ENCODE measurements around the gene ALDH3B1. TPM values are rescaled to one million over a fixed set of nuclear protein-coding genes. Genes with fewer than 3 reads are reported as not detected.
A peak's percentile ranks its signal among the peaks of the same experiment; 100 is the strongest.
"Not testable (repeated sequence)": the region's sequence is repeated elsewhere in the genome, so short reads cannot be mapped to it uniquely, and the experiment has no call there.

ALDH3B1 gene, protein sequence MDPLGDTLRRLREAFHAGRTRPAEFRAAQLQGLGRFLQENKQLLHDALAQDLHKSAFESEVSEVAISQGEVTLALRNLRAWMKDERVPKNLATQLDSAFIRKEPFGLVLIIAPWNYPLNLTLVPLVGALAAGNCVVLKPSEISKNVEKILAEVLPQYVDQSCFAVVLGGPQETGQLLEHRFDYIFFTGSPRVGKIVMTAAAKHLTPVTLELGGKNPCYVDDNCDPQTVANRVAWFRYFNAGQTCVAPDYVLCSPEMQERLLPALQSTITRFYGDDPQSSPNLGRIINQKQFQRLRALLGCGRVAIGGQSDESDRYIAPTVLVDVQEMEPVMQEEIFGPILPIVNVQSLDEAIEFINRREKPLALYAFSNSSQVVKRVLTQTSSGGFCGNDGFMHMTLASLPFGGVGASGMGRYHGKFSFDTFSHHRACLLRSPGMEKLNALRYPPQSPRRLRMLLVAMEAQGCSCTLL
- total RNA-seq (1 to 10 TPM; 1.7 to 3.3 (median 2.2) TPM), polyA plus RNA-seq (1 to 10 TPM in 2 of 3 donors, under 1 TPM in 1; 0.83 to 1.8 (median 1.4) TPM)
- long read RNA-seq, donor 1, partial matches to known transcripts = 0 of 1 reads
- long read RNA-seq, donor 1, other reads (novel, unspliced or antisense) = 0 of 1 reads
- long read RNA-seq, donor 2, partial matches to known transcripts = 0 of 1 reads
- long read RNA-seq, donor 2, other reads (novel, unspliced or antisense) = 0 of 1 reads

DNA sequence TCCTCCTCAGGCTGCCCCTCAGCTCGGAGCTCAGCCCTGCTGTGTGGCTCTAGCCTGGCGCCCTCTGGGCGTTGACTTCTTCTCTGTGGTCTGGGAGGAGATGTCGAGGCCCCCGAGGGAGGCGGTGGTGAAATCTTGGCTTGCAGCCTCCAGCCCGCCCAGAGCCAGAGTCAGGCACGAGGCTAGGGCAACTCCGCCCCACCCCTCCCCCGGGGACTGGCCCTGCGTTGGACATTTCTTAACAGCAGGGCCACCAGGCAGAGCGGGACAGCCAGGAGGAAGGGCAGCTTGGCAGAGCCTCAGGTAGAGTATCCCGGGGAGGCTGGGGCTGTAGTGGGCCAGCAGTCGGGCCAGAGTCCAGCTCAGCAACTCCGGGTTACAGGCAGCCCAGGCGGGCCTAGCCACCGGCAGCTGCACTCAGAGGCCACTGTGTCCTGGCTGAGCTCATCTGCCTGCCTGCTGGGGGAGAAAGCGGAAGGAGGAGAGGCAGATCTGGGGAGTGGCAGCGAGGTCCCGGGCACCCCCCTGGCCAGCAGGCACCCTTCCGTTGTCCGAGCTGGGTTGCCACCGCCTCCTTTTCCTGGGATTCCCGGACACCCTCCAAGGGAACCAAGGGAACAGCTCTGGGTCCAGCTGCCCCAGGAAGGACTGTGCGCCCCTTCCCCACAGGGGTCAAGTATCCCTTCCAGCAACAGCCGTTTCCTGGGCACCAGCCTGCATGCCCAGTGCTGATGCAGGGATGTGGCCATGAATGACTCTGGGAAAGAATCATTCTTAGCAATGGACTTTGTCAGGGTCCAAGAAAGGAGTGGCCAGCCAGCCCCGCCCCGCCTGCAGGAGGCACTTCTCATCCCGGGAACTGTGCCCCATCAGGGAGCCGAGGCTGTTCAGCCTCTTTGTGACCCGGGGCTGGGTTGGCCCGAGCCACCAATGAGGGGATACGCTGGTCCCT, at the start of gene ALDH3B1:
ALDH3B1 (plus strand) TSS at position 238 of the 952 bp plus-strand sequence. CDS start 4,971 bp downstream, outside the sequence.
- WGBS, 3 donors = 8 to 22% (median 12%) methylated on average over 33 of the region's 33 CpGs
- DNase-seq (peak; percentile 94 to 96), ATAC-seq (peak; percentile 82 to 92 (median 86))
- no peaks in the 10 kb centered on the region for H3K27me3 ChIP-seq (ENCODE audit: insufficient read depth in 3 of 3, low read length in 2 of 3)
- H3K4me1 ChIP-seq = peaks cover 16% of the 10 kb centered on the region
- intact Hi-C loops (cut with DNase I) = no loop called here
- no peaks in the 10 kb centered on the region for H3K36me3 ChIP-seq (ENCODE audit: insufficient read depth in 1 of 2, low read depth in 1 of 2)
- H3K4me3 ChIP-seq = peak within 1 kb of the TSS; percentile 57
- no peaks in the 10 kb centered on the region for H3K9me3 ChIP-seq
- TF ChIP-seq, protein P1, sequence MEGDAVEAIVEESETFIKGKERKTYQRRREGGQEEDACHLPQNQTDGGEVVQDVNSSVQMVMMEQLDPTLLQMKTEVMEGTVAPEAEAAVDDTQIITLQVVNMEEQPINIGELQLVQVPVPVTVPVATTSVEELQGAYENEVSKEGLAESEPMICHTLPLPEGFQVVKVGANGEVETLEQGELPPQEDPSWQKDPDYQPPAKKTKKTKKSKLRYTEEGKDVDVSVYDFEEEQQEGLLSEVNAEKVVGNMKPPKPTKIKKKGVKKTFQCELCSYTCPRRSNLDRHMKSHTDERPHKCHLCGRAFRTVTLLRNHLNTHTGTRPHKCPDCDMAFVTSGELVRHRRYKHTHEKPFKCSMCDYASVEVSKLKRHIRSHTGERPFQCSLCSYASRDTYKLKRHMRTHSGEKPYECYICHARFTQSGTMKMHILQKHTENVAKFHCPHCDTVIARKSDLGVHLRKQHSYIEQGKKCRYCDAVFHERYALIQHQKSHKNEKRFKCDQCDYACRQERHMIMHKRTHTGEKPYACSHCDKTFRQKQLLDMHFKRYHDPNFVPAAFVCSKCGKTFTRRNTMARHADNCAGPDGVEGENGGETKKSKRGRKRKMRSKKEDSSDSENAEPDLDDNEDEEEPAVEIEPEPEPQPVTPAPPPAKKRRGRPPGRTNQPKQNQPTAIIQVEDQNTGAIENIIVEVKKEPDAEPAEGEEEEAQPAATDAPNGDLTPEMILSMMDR (IDR thresholded peaks at IDR 0.05) = no peak
- peak within 1 kb of the TSS; percentile 81 for H3K27ac ChIP-seq

DNA sequence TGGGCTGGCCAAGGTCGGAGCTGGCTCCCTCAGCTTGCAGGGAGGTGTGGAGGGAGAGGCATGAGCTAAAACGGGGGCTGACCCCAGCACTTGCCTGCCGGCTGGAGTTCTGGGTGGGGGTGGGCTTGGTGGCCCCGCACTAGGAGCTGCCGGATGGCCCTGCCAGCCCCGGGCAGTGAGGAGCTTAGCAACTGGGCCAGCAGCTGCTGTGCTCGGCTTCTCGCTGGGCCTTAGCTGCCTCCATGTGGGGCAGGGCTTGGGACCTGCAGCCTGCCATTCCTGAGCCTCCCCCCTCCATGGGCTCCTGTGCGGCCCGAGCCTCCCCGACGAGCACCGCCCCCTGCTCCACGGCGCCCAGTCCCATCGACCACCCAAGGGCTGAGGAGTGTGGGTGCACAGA, 46.9 kb upstream of the ALDH3B1 start:
- H3K36me3 ChIP-seq (ENCODE audit: insufficient read depth in 1 of 2, low read depth in 1 of 2); H3K4me1 ChIP-seq; H3K27me3 ChIP-seq (ENCODE audit: insufficient read depth in 3 of 3, low read length in 2 of 3); DNase-seq; H3K4me3 ChIP-seq; H3K27ac ChIP-seq; H3K9me3 ChIP-seq; ATAC-seq; intact Hi-C loops (cut with DNase I): not testable (repeated sequence)
- 62 to 75% (median 69%) methylated on average over 7 to 16 of the region's 16 CpGs for WGBS, 3 donors

DNA sequence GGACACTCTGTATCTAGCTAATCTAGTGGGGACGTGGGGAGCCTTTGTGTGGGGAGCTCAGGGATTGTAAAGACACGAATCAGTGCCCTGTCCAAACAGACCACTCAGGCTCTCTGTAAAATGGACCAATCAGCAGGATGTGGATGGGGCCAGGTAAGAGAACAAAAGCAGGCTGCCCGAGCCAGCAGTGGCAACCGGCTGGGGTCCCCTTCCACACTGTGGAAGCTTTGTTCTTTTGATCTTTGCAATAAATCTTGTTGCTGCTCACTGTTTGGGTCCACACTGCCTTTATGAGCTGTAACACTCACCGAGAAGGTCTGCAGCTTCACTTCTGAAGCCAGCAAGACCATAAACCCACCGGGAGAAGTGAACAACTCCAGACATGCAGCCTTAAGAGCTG, 46.2 kb upstream of the ALDH3B1 start:
- H3K36me3 ChIP-seq (ENCODE audit: insufficient read depth in 1 of 2, low read depth in 1 of 2); DNase-seq; H3K27ac ChIP-seq; H3K9me3 ChIP-seq; intact Hi-C loops (cut with DNase I); ATAC-seq; H3K27me3 ChIP-seq (ENCODE audit: insufficient read depth in 3 of 3, low read length in 2 of 3); H3K4me1 ChIP-seq; H3K4me3 ChIP-seq: not testable (repeated sequence)
- 34 to 49% (median 42%) methylated on average over 6 of the region's 6 CpGs for WGBS, 3 donors

DNA sequence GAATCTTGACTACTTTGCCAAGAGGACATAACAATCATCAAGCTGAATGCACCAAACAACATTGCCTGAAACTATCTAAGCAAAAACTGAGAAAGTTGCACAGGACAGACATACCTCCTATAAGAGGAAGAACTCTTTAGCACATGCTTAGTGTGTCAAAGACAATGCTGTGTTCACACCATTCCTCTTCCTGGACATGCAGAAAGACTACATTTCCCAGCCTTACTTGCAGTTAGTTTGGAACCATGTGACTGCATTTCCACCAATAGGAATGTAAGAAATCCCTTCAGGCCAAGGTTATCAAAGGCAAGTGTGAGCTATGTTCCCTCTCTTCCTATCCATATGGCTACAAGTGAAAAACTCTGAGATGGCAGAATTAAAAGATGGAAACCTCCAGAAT, 45.4 kb upstream of the ALDH3B1 start:
- intact Hi-C loops (cut with DNase I); H3K4me3 ChIP-seq; H3K4me1 ChIP-seq; H3K27ac ChIP-seq; H3K9me3 ChIP-seq; H3K36me3 ChIP-seq (ENCODE audit: insufficient read depth in 1 of 2, low read depth in 1 of 2); H3K27me3 ChIP-seq (ENCODE audit: insufficient read depth in 3 of 3, low read length in 2 of 3); DNase-seq; ATAC-seq: not testable (repeated sequence)

DNA sequence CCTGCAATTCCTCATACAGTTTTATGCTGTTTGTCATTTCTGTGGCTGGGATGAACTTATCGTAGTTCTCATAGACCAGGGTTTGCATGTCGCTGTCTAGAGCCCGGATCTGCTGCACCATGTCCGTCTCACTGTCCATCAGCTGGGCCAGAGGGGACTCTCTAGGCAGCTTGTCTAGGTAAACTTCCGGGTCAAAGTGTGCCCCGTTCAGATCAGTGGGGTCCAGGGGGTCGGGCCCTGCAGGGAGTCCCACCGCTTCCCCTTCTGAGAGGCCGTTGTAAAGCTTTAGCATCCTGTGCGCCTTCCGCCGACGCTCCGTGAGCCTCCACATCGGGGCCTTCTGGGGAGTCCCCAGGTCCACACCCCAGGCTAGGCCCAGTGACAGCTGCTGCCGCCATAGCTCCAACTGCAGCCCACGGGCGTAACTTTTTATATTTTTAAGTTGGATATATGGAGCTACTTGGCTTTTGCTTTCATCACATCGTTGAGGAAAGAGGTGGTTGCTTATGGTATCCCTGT, 44.2 kb upstream of the ALDH3B1 start:
- H3K4me3 ChIP-seq; H3K4me1 ChIP-seq; ATAC-seq; intact Hi-C loops (cut with DNase I); DNase-seq; H3K9me3 ChIP-seq; H3K36me3 ChIP-seq (ENCODE audit: insufficient read depth in 1 of 2, low read depth in 1 of 2); H3K27me3 ChIP-seq (ENCODE audit: insufficient read depth in 3 of 3, low read length in 2 of 3); H3K27ac ChIP-seq: not testable (repeated sequence)
- WGBS, 3 donors = 87 to 92% (median 89%) methylated on average over 19 of the region's 19 CpGs

DNA sequence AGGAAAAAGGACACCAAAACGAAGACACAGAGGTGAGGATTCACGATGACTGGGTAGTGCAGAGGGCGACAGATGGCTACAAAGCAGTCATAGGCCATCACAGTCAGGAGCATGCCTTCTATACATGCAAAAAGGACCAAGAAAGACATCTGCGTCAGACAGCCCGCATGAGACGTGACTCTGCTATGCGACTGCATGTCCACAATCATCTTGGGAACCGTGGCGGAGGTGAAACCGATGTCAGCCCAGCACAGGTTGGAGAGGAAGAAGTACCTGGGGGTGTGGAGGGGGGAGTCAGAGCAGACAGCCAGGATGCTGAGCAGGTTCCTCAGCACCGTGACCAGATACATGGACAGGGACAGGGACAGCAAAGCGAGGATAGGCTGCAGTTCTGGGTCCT, 35.4 kb upstream of the ALDH3B1 start:
- WGBS, 3 donors = 79 to 83% (median 82%) methylated on average over 12 of the region's 12 CpGs
- H3K4me3 ChIP-seq; ATAC-seq; intact Hi-C loops (cut with DNase I); H3K36me3 ChIP-seq (ENCODE audit: insufficient read depth in 1 of 2, low read depth in 1 of 2); H3K27me3 ChIP-seq (ENCODE audit: insufficient read depth in 3 of 3, low read length in 2 of 3); H3K27ac ChIP-seq; DNase-seq; H3K9me3 ChIP-seq; H3K4me1 ChIP-seq: not testable (repeated sequence)

DNA sequence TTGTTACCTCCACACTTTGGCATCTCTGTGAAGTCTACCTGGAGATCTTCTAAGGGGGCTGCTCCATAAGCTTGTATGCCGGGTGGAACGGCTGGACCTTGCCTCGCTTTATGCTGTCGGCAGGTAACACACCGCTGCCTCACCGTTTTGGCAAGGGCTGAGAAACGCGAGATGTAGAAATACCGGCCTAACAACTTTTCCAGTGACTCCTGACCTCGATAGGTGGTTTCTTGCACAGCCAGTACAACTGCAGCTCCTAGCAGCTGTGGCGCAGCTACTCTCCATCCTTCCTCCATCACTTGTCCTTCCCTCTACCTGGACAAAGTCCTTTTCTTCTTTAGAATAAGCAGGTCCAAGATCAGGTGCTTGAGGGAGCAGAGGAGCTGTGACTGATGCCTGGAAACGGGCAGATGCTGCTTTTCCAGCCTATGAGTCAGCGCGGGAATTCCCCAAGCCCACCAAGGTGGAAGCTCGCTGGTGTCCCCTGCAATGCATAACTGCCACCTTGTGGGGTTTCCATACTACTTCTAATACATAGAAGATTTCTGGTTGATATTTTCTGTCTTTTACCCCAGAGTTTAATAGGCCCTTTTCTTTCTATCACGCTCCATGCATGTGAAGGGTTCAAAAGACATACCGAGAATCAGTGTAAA, 31.2 kb upstream of the ALDH3B1 start:
- H3K4me3 ChIP-seq; H3K9me3 ChIP-seq; H3K4me1 ChIP-seq; H3K27ac ChIP-seq; intact Hi-C loops (cut with DNase I); ATAC-seq; H3K36me3 ChIP-seq (ENCODE audit: insufficient read depth in 1 of 2, low read depth in 1 of 2); DNase-seq: not testable (repeated sequence)
- peaks cover 0 to 12% (median 0%) of the 10 kb centered on the region in 3 donors for H3K27me3 ChIP-seq (ENCODE audit: insufficient read depth in 3 of 3, low read length in 2 of 3)
- 61 to 66% (median 64%) methylated on average over 17 of the region's 17 CpGs for WGBS, 3 donors

DNA sequence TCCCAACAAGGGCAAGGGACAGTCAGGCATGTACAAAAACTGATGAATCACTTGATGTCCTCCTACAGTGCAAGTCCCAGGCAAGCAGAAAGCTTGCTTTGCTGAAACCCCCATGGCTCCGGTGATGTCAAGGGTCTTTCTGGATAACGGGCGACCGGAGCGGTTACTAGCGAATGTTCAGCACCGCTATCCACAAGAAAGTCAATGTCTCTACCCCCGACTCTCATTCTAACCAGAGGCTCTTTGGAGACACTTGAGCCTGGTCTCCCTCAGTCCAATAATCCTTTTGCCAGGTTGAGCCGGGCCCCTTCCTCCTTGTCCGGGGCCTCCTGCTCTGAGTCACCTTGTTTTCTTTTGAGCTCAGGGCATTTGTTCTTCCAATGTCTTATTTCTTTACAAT, 28.9 kb upstream of the ALDH3B1 start:
- ATAC-seq; intact Hi-C loops (cut with DNase I); DNase-seq; H3K4me3 ChIP-seq; H3K9me3 ChIP-seq; H3K27ac ChIP-seq; H3K4me1 ChIP-seq; H3K36me3 ChIP-seq (ENCODE audit: insufficient read depth in 1 of 2, low read depth in 1 of 2): not testable (repeated sequence)
- 81 to 83% (median 81%) methylated on average over 10 of the region's 10 CpGs for WGBS, 3 donors
- H3K27me3 ChIP-seq (ENCODE audit: insufficient read depth in 3 of 3, low read length in 2 of 3) = peaks cover 0 to 15% (median 0%) of the 10 kb centered on the region in 3 donors

DNA sequence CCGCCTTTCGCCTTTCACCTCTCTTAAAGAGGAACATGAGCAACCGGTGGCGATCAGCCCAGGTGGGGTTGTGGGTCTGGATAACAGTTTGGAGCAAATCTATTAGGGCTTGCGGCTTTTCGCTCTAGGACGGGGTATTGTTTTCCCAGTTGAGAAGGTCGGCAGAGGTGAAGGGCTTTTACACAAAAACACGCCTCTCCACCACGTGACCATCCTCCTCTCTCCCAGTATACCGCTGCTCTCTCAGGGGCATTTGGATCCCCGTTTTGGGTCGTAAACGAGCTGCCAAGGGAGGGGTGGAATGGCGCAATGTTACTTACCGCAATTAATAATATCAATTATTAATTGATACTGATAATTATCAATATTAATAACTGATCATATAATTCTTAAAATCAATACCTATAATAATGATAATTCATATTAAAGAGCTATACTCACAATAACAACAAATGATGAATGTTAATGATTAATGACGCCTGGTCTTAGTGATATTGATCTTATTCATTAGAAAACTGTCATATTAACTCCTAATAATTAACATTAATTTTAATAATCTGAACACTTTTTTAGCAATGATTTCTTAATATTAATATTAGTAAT, 27.8 kb upstream of the ALDH3B1 start:
- H3K4me3 ChIP-seq; H3K27ac ChIP-seq; ATAC-seq; H3K36me3 ChIP-seq (ENCODE audit: insufficient read depth in 1 of 2, low read depth in 1 of 2); DNase-seq; intact Hi-C loops (cut with DNase I); H3K9me3 ChIP-seq; H3K4me1 ChIP-seq: not testable (repeated sequence)
- WGBS, 3 donors = 64 to 76% (median 68%) methylated on average over 17 of the region's 17 CpGs
- H3K27me3 ChIP-seq (ENCODE audit: insufficient read depth in 3 of 3, low read length in 2 of 3) = peaks cover 0 to 15% (median 0%) of the 10 kb centered on the region in 3 donors
